GM12878 (cell line): ENCODE data around the gene ZFYVE21. TPM values are rescaled to one million over a fixed set of nuclear protein-coding genes. Genes with fewer than 3 reads are reported as not detected.

Source experiments
- NFYB ChIP-seq: IDR thresholded peaks from 2 replicates; pipeline ENCODE4 v1.6.1; 2011; ENCODE audit warnings: low read depth, mild to moderate bottlenecking, low read length, improper control_type of control experiment, moderate library complexity; ENCODE audit not compliant: insufficient read depth
- TCF12 ChIP-seq: IDR thresholded peaks from 2 replicates; pipeline ENCODE4 v1.6.1; 2011; ENCODE audit warnings: low read depth, mild to moderate bottlenecking, low read length
- polyA plus RNA-seq, 11 experiments: library from polyadenylated mRNA; depleted of rRNA in 4 of 11; unstranded in 6 of 11; stranded (reverse) in 5 of 11; fragments of >200 nt; fragmentation: Nextera tagmentation in 4 of 11; fragmentation: Illumina TruSeq in 1 of 11; extraction: Ambion mirVana in 4 of 11; extraction: Trizol in 1 of 11; gene quantifications; 1 replicate in 1 of 11; 2 replicates in 10 of 11; pipeline versions ENCODE4 v1.2.1 to v1.2.3, GENCODE V29; 2011 to 2016; ENCODE audit warnings: inconsistent platforms in 2 of 11, missing spikeins in 2 of 11, low read depth in 1 of 11
- small RNA-seq: library from RNA; depleted of rRNA; stranded (forward); fragments of <200 nt; gene quantifications from one replicate; pipeline ENCODE3, GENCODE V24; 2014
- total RNA-seq, 4 experiments: library from RNA; depleted of rRNA in 3 of 4; stranded (reverse); fragments of >200 nt in 3 of 4; fragmentation: Illumina TruSeq in 1 of 4; extraction: Trizol in 1 of 4; gene quantifications; 2 replicates each; pipeline versions ENCODE4 v1.2.1 to v1.2.3, GENCODE V29; 2013 to 2021
- TF ChIP-seq, protein P1 (sequence below): fragments of 450-650 bp; IDR thresholded peaks from 2 replicates; pipeline ENCODE4 v1.6.1; 2016; ENCODE audit warnings: mild to moderate bottlenecking, moderate library complexity, borderline replicate concordance

Gene ZFYVE21
- total and polyA plus RNA-seq, 10 of the 15 experiments (the other 5 are each of a cell fraction or from before 2014, with no cell fraction given), result 0.79 to 21.7 (median 13.8) TPM

DNA sequence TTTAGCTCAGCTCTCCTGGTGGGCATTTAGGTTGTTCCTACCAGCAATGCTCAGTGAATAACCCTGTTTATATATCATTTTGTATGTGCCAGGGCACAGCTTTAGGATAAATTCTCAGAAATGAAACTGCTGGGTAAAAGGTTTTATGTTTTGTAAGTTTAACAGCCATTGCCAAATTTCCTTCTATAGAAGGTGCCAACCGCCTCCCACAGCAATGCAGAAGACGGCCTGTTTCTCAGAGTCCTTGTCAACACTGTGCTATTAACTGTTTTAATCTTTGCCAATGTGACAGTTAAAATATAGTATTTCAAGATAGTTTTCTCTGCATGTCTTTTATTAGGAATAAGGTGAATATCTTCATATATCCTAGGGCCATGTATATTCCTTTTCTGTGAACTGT, 66.8 kb downstream of the ZFYVE21 start (continued):
- TF ChIP-seq, protein P1, sequence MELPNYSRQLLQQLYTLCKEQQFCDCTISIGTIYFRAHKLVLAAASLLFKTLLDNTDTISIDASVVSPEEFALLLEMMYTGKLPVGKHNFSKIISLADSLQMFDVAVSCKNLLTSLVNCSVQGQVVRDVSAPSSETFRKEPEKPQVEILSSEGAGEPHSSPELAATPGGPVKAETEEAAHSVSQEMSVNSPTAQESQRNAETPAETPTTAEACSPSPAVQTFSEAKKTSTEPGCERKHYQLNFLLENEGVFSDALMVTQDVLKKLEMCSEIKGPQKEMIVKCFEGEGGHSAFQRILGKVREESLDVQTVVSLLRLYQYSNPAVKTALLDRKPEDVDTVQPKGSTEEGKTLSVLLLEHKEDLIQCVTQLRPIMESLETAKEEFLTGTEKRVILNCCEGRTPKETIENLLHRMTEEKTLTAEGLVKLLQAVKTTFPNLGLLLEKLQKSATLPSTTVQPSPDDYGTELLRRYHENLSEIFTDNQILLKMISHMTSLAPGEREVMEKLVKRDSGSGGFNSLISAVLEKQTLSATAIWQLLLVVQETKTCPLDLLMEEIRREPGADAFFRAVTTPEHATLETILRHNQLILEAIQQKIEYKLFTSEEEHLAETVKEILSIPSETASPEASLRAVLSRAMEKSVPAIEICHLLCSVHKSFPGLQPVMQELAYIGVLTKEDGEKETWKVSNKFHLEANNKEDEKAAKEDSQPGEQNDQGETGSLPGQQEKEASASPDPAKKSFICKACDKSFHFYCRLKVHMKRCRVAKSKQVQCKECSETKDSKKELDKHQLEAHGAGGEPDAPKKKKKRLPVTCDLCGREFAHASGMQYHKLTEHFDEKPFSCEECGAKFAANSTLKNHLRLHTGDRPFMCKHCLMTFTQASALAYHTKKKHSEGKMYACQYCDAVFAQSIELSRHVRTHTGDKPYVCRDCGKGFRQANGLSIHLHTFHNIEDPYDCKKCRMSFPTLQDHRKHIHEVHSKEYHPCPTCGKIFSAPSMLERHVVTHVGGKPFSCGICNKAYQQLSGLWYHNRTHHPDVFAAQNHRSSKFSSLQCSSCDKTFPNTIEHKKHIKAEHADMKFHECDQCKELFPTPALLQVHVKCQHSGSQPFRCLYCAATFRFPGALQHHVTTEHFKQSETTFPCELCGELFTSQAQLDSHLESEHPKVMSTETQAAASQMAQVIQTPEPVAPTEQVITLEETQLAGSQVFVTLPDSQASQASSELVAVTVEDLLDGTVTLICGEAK, result no peak
- TF ChIP-seq TCF12, result no peak
- TF ChIP-seq NFYB, result no peak

Small RNA genes lying within 50 kb of the gene (small RNA-seq; reads per million reads assigned to genes)
- gene RF00019, result not detected

Other genes starting within 250 kb of the ZFYVE21 start
Only the 7 nearest of the 9 such genes appear.
- 2.0 and 5.2 TPM in 2 replicates for gene CKB, start 193.0 kb upstream of the ZFYVE21 start, total RNA-seq (2014; rRNA removed)
- gene CKB, start 193.0 kb upstream of the ZFYVE21 start, total RNA-seq (2014; rRNA removed; fragmentation: Illumina TruSeq; extraction: Trizol), result 0.37 and 0.40 TPM in 2 replicates
- 3.6 and 5.5 TPM in 2 replicates for gene CKB, start 193.0 kb upstream of the ZFYVE21 start, total RNA-seq (2021)
- gene CKB, start 193.0 kb upstream of the ZFYVE21 start, polyA plus RNA-seq (2011; rRNA removed), result 4.9 and 6.1 TPM in 2 replicates
- 0.46 TPM in 1 of 2 replicates, not detected in the other for gene CKB, start 193.0 kb upstream of the ZFYVE21 start, polyA plus RNA-seq (2014; fragmentation: Illumina TruSeq; extraction: Trizol)
- under 1 TPM; 0.48 to 0.90 TPM for gene CKB, start 193.0 kb upstream of the ZFYVE21 start, polyA plus RNA-seq (2014; fragmentation: Nextera tagmentation; extraction: Ambion mirVana)
- 2.8 and 9.0 TPM in 2 replicates for gene CKB, start 193.0 kb upstream of the ZFYVE21 start, polyA plus RNA-seq (2014; rRNA removed)
- 1 to 10 TPM; 2.6 to 3.3 TPM for gene CKB, start 193.0 kb upstream of the ZFYVE21 start, polyA plus RNA-seq (2016; fragmentation: Nextera tagmentation; extraction: Ambion mirVana)
- gene TRMT61A, start 186.6 kb upstream of the ZFYVE21 start, total RNA-seq (2014; rRNA removed), result 13.5 and 18.2 TPM in 2 replicates
- 3.7 and 4.7 TPM in 2 replicates for gene TRMT61A, start 186.6 kb upstream of the ZFYVE21 start, total RNA-seq (2014; rRNA removed; fragmentation: Illumina TruSeq; extraction: Trizol)
- 15.6 and 17.9 TPM in 2 replicates for gene TRMT61A, start 186.6 kb upstream of the ZFYVE21 start, total RNA-seq (2021)
- gene TRMT61A, start 186.6 kb upstream of the ZFYVE21 start, polyA plus RNA-seq (2011; rRNA removed), result 2.4 and 5.1 TPM in 2 replicates
- 0.46 and 1.4 TPM in 2 replicates for gene TRMT61A, start 186.6 kb upstream of the ZFYVE21 start, polyA plus RNA-seq (2014; fragmentation: Illumina TruSeq; extraction: Trizol)
- under 1 TPM; 0.11 to 0.38 TPM for gene TRMT61A, start 186.6 kb upstream of the ZFYVE21 start, polyA plus RNA-seq (2014; fragmentation: Nextera tagmentation; extraction: Ambion mirVana)
- gene TRMT61A, start 186.6 kb upstream of the ZFYVE21 start, polyA plus RNA-seq (2014; rRNA removed), result 17.6 and 20.4 TPM in 2 replicates
- gene TRMT61A, start 186.6 kb upstream of the ZFYVE21 start, polyA plus RNA-seq (2016; fragmentation: Nextera tagmentation; extraction: Ambion mirVana), result 10 to 100 TPM; 19.8 to 21.9 TPM
- gene BAG5, start 153.2 kb upstream of the ZFYVE21 start, total RNA-seq (2014; rRNA removed), result 17.5 and 18.5 TPM in 2 replicates
- gene BAG5, start 153.2 kb upstream of the ZFYVE21 start, total RNA-seq (2014; rRNA removed; fragmentation: Illumina TruSeq; extraction: Trizol), result 22.9 and 23.8 TPM in 2 replicates
- gene BAG5, start 153.2 kb upstream of the ZFYVE21 start, total RNA-seq (2021), result 21.4 and 22.7 TPM in 2 replicates
- 10.2 and 14.2 TPM in 2 replicates for gene BAG5, start 153.2 kb upstream of the ZFYVE21 start, polyA plus RNA-seq (2011; rRNA removed)
- 25.9 and 33.9 TPM in 2 replicates for gene BAG5, start 153.2 kb upstream of the ZFYVE21 start, polyA plus RNA-seq (2014; fragmentation: Illumina TruSeq; extraction: Trizol)
- gene BAG5, start 153.2 kb upstream of the ZFYVE21 start, polyA plus RNA-seq (2014; fragmentation: Nextera tagmentation; extraction: Ambion mirVana), result 10 to 100 TPM in 1 of 2 experiments, 1 to 10 TPM in 1; 9.9 to 10.9 TPM
- gene BAG5, start 153.2 kb upstream of the ZFYVE21 start, polyA plus RNA-seq (2014; rRNA removed), result 13.1 and 13.5 TPM in 2 replicates
- 10 to 100 TPM; 25.7 to 30.5 TPM for gene BAG5, start 153.2 kb upstream of the ZFYVE21 start, polyA plus RNA-seq (2016; fragmentation: Nextera tagmentation; extraction: Ambion mirVana)
- gene COA8, start 152.8 kb upstream of the ZFYVE21 start, total RNA-seq (2014; rRNA removed), result 23.7 and 37.3 TPM in 2 replicates
- 22.7 and 24.2 TPM in 2 replicates for gene COA8, start 152.8 kb upstream of the ZFYVE21 start, total RNA-seq (2014; rRNA removed; fragmentation: Illumina TruSeq; extraction: Trizol)
- gene COA8, start 152.8 kb upstream of the ZFYVE21 start, total RNA-seq (2021), result 29.0 and 34.7 TPM in 2 replicates
- 20.5 and 29.0 TPM in 2 replicates for gene COA8, start 152.8 kb upstream of the ZFYVE21 start, polyA plus RNA-seq (2011; rRNA removed)
- 27.4 and 30.6 TPM in 2 replicates for gene COA8, start 152.8 kb upstream of the ZFYVE21 start, polyA plus RNA-seq (2014; fragmentation: Illumina TruSeq; extraction: Trizol)
- 10 to 100 TPM in 1 of 2 experiments, 1 to 10 TPM in 1; 6.1 to 11.3 TPM for gene COA8, start 152.8 kb upstream of the ZFYVE21 start, polyA plus RNA-seq (2014; fragmentation: Nextera tagmentation; extraction: Ambion mirVana)
- 32.8 and 33.7 TPM in 2 replicates for gene COA8, start 152.8 kb upstream of the ZFYVE21 start, polyA plus RNA-seq (2014; rRNA removed)
- 10 to 100 TPM; 67.6 to 69.5 TPM for gene COA8, start 152.8 kb upstream of the ZFYVE21 start, polyA plus RNA-seq (2016; fragmentation: Nextera tagmentation; extraction: Ambion mirVana)
- gene KLC1, start 86.6 kb upstream of the ZFYVE21 start, total RNA-seq (2014; rRNA removed), result 95.2 and 105 TPM in 2 replicates
- 68.9 and 71.4 TPM in 2 replicates for gene KLC1, start 86.6 kb upstream of the ZFYVE21 start, total RNA-seq (2014; rRNA removed; fragmentation: Illumina TruSeq; extraction: Trizol)
- gene KLC1, start 86.6 kb upstream of the ZFYVE21 start, total RNA-seq (2021), result 102 and 113 TPM in 2 replicates
- gene KLC1, start 86.6 kb upstream of the ZFYVE21 start, polyA plus RNA-seq (2011; rRNA removed), result 85.2 and 120 TPM in 2 replicates
- gene KLC1, start 86.6 kb upstream of the ZFYVE21 start, polyA plus RNA-seq (2014; fragmentation: Illumina TruSeq; extraction: Trizol), result 39.2 and 44.2 TPM in 2 replicates
- 10 to 100 TPM in 1 of 2 experiments, 1 to 10 TPM in 1; 5.5 to 15.5 TPM for gene KLC1, start 86.6 kb upstream of the ZFYVE21 start, polyA plus RNA-seq (2014; fragmentation: Nextera tagmentation; extraction: Ambion mirVana)
- 137 and 140 TPM in 2 replicates for gene KLC1, start 86.6 kb upstream of the ZFYVE21 start, polyA plus RNA-seq (2014; rRNA removed)
- 10 to 100 TPM; 75.7 to 76.5 TPM for gene KLC1, start 86.6 kb upstream of the ZFYVE21 start, polyA plus RNA-seq (2016; fragmentation: Nextera tagmentation; extraction: Ambion mirVana)
- gene XRCC3, start 359 bp upstream of the ZFYVE21 start, total RNA-seq (2014; rRNA removed), result 48.2 and 50.9 TPM in 2 replicates
- 24.1 and 28.6 TPM in 2 replicates for gene XRCC3, start 359 bp upstream of the ZFYVE21 start, total RNA-seq (2014; rRNA removed; fragmentation: Illumina TruSeq; extraction: Trizol)
- 35.8 and 44.8 TPM in 2 replicates for gene XRCC3, start 359 bp upstream of the ZFYVE21 start, total RNA-seq (2021)
- 19.0 and 25.6 TPM in 2 replicates for gene XRCC3, start 359 bp upstream of the ZFYVE21 start, polyA plus RNA-seq (2011; rRNA removed)
- 52.0 and 55.3 TPM in 2 replicates for gene XRCC3, start 359 bp upstream of the ZFYVE21 start, polyA plus RNA-seq (2014; fragmentation: Illumina TruSeq; extraction: Trizol)
- under 1 TPM; 0.37 to 0.60 TPM for gene XRCC3, start 359 bp upstream of the ZFYVE21 start, polyA plus RNA-seq (2014; fragmentation: Nextera tagmentation; extraction: Ambion mirVana)
- 40.9 and 45.1 TPM in 2 replicates for gene XRCC3, start 359 bp upstream of the ZFYVE21 start, polyA plus RNA-seq (2014; rRNA removed)
- 10 to 100 TPM; 24.2 to 25.0 TPM for gene XRCC3, start 359 bp upstream of the ZFYVE21 start, polyA plus RNA-seq (2016; fragmentation: Nextera tagmentation; extraction: Ambion mirVana)
- gene PPP1R13B, start 131.8 kb downstream of the ZFYVE21 start, total RNA-seq (2014; rRNA removed), result 3.3 and 3.5 TPM in 2 replicates
- 3.0 and 3.1 TPM in 2 replicates for gene PPP1R13B, start 131.8 kb downstream of the ZFYVE21 start, total RNA-seq (2014; rRNA removed; fragmentation: Illumina TruSeq; extraction: Trizol)
- 7.3 and 8.7 TPM in 2 replicates for gene PPP1R13B, start 131.8 kb downstream of the ZFYVE21 start, total RNA-seq (2021)
- 2.6 and 3.7 TPM in 2 replicates for gene PPP1R13B, start 131.8 kb downstream of the ZFYVE21 start, polyA plus RNA-seq (2011; rRNA removed)
- gene PPP1R13B, start 131.8 kb downstream of the ZFYVE21 start, polyA plus RNA-seq (2014; fragmentation: Illumina TruSeq; extraction: Trizol), result 2.0 and 3.3 TPM in 2 replicates
- gene PPP1R13B, start 131.8 kb downstream of the ZFYVE21 start, polyA plus RNA-seq (2014; fragmentation: Nextera tagmentation; extraction: Ambion mirVana), result under 1 TPM; 0.16 to 0.40 TPM
- 4.4 and 8.1 TPM in 2 replicates for gene PPP1R13B, start 131.8 kb downstream of the ZFYVE21 start, polyA plus RNA-seq (2014; rRNA removed)
- gene PPP1R13B, start 131.8 kb downstream of the ZFYVE21 start, polyA plus RNA-seq (2016; fragmentation: Nextera tagmentation; extraction: Ambion mirVana), result 1 to 10 TPM in 1 of 2 experiments, under 1 TPM in 1; 0.89 to 1.3 TPM